Cardiac septum (tissue), 1 donor: ENCODE data around the gene EFCAB6. TPM values are rescaled to one million over a fixed set of nuclear protein-coding genes. Genes with fewer than 3 reads are reported as not detected.
A peak's percentile ranks its signal among the peaks of the same experiment; 100 is the strongest.

ENCODE experiments used
- DNase-seq: peaks from one replicate; pipeline ENCODE4 v3.0.0-alpha.2; 2020; ENCODE audit warnings: low spot score
- intact Hi-C: fragments of 100-400 bp; cut with DNase I; formaldehyde crosslinking; loops from one replicate; pipeline ENCODE4 v1.14.0; 2022
- total RNA-seq: library from RNA; stranded (reverse); fragmentation: NEBNext Ultra II Directional; extraction: Animal tissue kit (Norgen Biotek cat#: 25700); gene quantifications from one replicate; pipeline ENCODE4 v1.2.1, GENCODE V29; 2021
- donor health status: DM: no; HTN: no; CAD: no.

EFCAB6 gene
- total RNA-seq, 1 donor from 2014 or later = 1.3 TPM

DNA sequence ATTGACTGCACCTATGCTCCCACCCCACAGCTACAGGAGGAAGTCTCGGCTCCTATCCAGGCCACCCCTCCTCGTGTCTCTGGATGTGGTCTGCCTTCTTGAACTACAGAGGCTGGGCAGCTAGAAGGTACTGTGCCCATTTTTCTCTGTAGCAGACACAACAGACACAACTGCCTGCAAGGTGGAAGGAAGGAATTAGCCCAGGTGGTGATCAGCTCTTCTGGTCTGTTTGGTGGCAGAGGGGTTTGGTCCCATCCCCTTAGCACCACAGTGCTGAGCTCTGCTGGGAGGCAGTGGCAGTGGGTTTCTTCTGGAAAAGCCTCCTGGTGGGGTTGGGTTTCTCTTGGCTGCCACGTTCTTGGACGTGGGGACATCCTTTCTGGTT is 267.8 kb downstream of the EFCAB6 start:
- no peak for DNase-seq
- intact Hi-C loops = no loop called here

- no peak for DNase-seq
- intact Hi-C loops = no loop called here
Observed at GRCh38 chr22:43543522-43544288, 268.4 kb downstream of the EFCAB6 start.

- intact Hi-C loops = no loop called here
- DNase-seq = no peak
Observed at GRCh38 chr22:43542681-43543521, 269.2 kb downstream of the EFCAB6 start.

DNA sequence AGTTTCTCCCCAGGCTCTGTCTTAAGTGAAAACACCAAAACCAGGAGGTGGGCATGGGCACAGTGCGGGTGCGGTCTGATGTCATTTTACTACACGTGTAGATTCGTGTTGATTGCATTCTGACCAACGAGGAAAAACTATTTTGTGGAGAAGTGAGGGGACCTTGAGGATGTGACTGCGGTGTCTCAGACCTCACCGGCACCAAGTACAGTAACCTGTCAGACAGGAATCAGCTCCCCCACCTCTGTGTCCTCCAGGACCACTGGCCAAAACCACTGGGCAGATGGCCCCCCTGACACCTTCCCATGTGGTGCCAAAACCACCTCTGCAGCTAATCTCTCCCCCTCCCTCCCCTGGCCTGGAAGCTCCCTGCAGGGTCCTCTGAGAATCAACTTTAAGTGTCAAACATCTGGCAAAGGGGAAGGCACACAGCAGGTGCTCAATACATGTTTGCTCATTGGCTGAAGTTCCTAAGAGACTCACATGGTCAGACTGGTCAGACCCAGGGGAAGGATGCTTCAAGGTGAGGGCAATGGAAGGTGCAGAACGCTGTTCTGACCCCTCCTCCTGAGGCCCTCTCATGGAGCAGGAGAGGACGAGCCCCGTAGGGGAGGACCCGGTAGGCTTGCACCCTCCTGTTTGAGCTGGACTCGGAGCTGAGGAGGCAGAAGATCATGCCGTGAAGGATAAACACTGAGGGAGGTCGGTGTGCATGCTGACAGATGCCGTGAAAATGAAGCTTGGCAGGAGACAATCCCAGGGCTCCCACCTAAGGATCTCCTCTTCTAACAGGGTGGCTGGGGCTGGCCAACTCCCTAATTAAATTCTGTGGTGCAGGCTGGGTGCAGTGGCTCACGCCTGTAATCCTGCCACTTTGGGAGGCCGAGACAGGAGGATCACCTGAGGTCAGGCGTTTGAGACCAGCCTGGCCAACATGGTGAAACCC is 270.4 kb downstream of the EFCAB6 start:
- DNase-seq = no peak
- intact Hi-C loops = no loop called here

- intact Hi-C loops = no loop called here
- no peak for DNase-seq
Observed at GRCh38 chr22:43541022-43541421, 271.1 kb downstream of the EFCAB6 start.

GRCh38 chr22:43540529-43540923 is 271.6 kb downstream of the EFCAB6 start:
- no peak for DNase-seq
- intact Hi-C loops = no loop called here

- no peak for DNase-seq
- intact Hi-C loops = no loop called here
Observed at GRCh38 chr22:43539572-43540528, 272.3 kb downstream of the EFCAB6 start.

GRCh38 chr22:43537019-43537585 is 275.0 kb downstream of the EFCAB6 start:
- no peak for DNase-seq
- intact Hi-C loops = no loop called here

GRCh38 chr22:43535741-43536140 is 276.4 kb downstream of the EFCAB6 start:
- intact Hi-C loops = no loop called here
- no peak for DNase-seq

- DNase-seq = no peak
- intact Hi-C loops = no loop called here
Observed at GRCh38 chr22:43535336-43535735, 276.8 kb downstream of the EFCAB6 start.

DNA sequence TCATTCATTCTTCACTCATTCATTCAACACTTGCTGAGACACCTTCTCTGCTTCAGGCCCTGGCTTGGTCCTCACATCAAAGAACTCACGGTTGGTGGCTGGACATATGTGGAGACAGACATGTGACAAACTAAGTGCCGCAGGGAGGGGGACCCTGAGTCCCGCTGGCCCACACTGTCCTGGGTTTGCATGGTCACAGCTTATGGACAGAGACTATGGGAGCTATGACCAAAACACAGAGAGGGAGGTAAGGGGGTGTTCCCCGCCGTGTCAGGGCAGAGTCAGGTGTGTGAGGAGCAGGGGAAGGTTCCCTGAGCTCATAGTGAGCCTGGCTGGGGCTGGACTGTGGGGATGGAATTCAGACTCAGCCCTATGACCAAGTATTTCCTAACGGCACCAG is 277.2 kb downstream of the EFCAB6 start:
- intact Hi-C loops = no loop called here

GRCh38 chr22:43533656-43534428 is 278.3 kb downstream of the EFCAB6 start:
- DNase-seq = peak; percentile 26
- intact Hi-C loops = no loop called here

More for the DNA sequence above, 277.2 kb downstream of the EFCAB6 start:
- no peak for DNase-seq

DNA sequence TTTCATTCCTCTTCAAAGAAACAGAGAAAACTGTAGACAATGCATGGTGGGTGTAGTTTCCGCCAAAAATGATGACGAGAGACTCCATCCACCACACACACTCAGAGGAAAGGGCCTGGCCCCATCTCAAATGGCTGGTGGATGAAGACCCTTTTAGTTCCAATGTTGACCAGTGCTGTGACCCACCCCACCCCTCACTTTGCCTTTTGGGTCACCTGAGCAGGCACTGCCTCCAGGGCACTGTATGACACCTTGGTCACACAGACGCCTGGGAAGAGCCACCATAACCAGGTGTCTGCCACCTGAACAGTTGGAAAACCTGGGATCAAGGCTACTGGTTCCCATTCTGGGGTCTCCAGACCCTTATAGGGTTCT is 279.0 kb downstream of the EFCAB6 start:
- peak; percentile 55 for DNase-seq
- intact Hi-C loops = no loop called here

- peak; percentile 66 for DNase-seq
- intact Hi-C loops = no loop called here
Observed at GRCh38 chr22:43532301-43533155, 279.6 kb downstream of the EFCAB6 start.

DNA sequence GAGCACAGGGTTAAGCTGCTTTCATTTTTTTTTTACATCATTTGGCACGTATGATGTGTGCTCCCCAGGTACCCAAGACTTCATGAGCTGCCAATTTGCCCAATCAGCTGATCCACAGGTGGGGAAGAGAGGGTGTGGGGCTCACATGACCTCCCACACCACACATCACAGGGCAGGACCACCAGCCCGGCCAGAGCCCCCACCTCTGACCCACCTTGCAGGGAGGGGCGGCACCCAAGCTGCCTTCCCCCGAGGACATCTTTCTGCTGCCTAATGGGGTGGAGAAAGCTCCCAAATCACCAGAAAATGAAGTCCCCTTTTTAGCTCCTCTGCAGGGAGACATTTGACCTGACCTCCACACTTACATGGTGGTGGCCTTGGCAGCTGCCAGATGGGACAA is 280.5 kb downstream of the EFCAB6 start:
- peak; percentile 69 for DNase-seq
- intact Hi-C loops = no loop called here

GRCh38 chr22:43530349-43531201 is 281.5 kb downstream of the EFCAB6 start:
- intact Hi-C loops = no loop called here
- peak; percentile 61 for DNase-seq
